Caco-2 (cell line): ENCODE measurements around the gene ABHD16A. TPM values are rescaled to one million over a fixed set of nuclear protein-coding genes. Genes with fewer than 3 reads are reported as not detected.

Experiments used
- BruUV-seq: library from RNA; stranded (reverse); fragments of 400-500 nt; replicated peaks from 2 replicates; lab custom pipeline; 2021; lab: Mats Ljungman, UMichigan
- CTCF ChIA-PET: fragments of 300-600 bp; sonication (Branson Sonifier 250); formaldehyde crosslinking; loops from one replicate; lab custom pipeline; 2022; ENCODE audit warnings: antibody characterized with exemption; lab: Charles Lee
- POLR2A ChIA-PET: fragments of 300-600 bp; sonication (Branson Sonifier 250); formaldehyde crosslinking; loops from one replicate; lab custom pipeline; 2022; ENCODE audit warnings: antibody characterized with exemption; lab: Charles Lee
- DNase-seq, 2 experiments: peaks; one replicate each; pipeline versions ENCODE4 v3.0.0 to v3.0.0-alpha.2; 2020 to 2022
- H3K27me3 ChIP-seq: replicated peaks from 2 replicates; pipeline ENCODE4 v1.6.0; 2011; ENCODE audit warnings: low read length; ENCODE audit not compliant: control insufficient read depth, insufficient read depth
- H3K36me3 ChIP-seq: 2 replicates; pipeline ENCODE4 v1.5.1; 2011; ENCODE audit warnings: low read length; ENCODE audit not compliant: control insufficient read depth, insufficient read depth
- H3K4me1 ChIP-seq: fragments of 250-450 bp; sonication (Bioruptor Pico); 2 replicates; pipeline ENCODE4 v1.5.1; 2020; ENCODE audit warnings: mild to moderate bottlenecking
- H3K4me3 ChIP-seq: 2 replicates; pipeline ENCODE4 v1.5.1; 2011; ENCODE audit warnings: low read depth, mild to moderate bottlenecking, control low read depth, low read length
- H3K9me3 ChIP-seq: fragments of 250-450 bp; sonication (Bioruptor Pico); 2 replicates; pipeline ENCODE4 v1.5.1; 2020; ENCODE audit warnings: mild to moderate bottlenecking, moderate library complexity
- H3K27ac Mint-ChIP-seq: one replicate; pipeline ENCODE4 v1.8.0; 2022; ENCODE audit warnings: mixed read lengths; ENCODE audit not compliant: unreplicated experiment
- H3K27me3 Mint-ChIP-seq: one replicate; pipeline ENCODE4 v1.8.0; 2022; ENCODE audit warnings: mixed read lengths; ENCODE audit not compliant: insufficient read depth, unreplicated experiment
- H3K36me3 Mint-ChIP-seq: one replicate; pipeline ENCODE4 v1.8.0; 2022; ENCODE audit warnings: mild to moderate bottlenecking, mixed read lengths; ENCODE audit not compliant: insufficient read depth, unreplicated experiment
- H3K4me1 Mint-ChIP-seq: one replicate; pipeline ENCODE4 v1.8.0; 2022; ENCODE audit warnings: low read depth, mixed read lengths; ENCODE audit not compliant: unreplicated experiment
- H3K4me3 Mint-ChIP-seq: one replicate; pipeline ENCODE4 v1.8.0; 2022; ENCODE audit warnings: mild to moderate bottlenecking, moderate library complexity, mixed read lengths; ENCODE audit not compliant: unreplicated experiment
- H3K9me3 Mint-ChIP-seq: one replicate; pipeline ENCODE4 v1.8.0; 2022; ENCODE audit warnings: mixed read lengths; ENCODE audit not compliant: unreplicated experiment
- intact Hi-C: fragments of 100-400 bp; cut with micrococcal nuclease; formaldehyde crosslinking; loops from one replicate; pipeline ENCODE4 v1.10.0; 2022; ENCODE audit not compliant: unreplicated experiment
- total RNA-seq: library from RNA; stranded (reverse); gene quantifications from 2 replicates; pipeline ENCODE4 v1.2.3, GENCODE V29; 2022
- TF ChIP-seq, protein P1 (sequence below), 2 experiments: fragments of 200-600 bp in 1 of 2; IDR thresholded peaks; 1 replicate in 1 of 2; 2 replicates in 1 of 2; pipeline versions ENCODE4 v1.5.1 to v1.8.0; 2011 to 2022; ENCODE audit warnings: antibody characterized with exemption in 1 of 2, control low read depth in 1 of 2, inconsistent platforms in 1 of 2, low read depth in 1 of 2, low read length in 1 of 2, mild to moderate bottlenecking in 1 of 2, moderate library complexity in 1 of 2; ENCODE audit not compliant: insufficient read depth in 1 of 2, severe bottlenecking in 1 of 2, unreplicated experiment in 1 of 2

The ABHD16A gene
- total RNA-seq, 1 experiment from 2014 or later, result 62.7 TPM

DNA sequence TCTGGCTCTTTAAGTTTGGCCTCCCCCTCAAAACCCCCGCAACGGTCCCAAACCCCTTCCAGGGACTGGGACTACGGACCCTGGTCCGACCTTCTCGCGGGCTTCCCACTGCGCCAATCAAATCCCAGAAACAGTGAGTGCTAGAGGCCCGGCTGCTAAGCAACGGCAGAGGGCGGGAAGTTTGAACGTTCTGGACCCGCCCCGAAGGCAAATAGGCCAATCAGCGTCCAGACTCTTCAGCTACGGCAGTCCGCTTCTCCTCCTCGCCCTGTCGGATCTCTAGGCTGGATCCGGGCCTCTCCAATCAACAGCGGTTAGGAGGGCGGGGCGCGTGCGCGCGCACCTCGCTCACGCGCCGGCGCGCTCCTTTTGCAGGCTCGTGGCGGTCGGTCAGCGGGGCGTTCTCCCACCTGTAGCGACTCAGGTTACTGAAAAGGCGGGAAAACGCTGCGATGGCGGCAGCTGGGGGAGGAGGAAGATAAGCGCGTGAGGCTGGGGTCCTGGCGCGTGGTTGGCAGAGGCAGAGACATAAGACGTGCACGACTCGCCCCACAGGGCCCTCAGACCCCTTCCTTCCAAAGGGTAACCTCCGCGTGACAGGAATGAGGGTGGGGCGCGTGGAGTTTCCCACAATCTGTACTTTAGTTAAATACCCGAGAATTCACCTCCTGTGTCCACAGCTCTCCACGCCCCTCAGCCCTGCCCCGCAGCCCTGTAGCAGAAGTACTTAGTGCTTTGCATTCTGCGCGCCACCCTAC is 36.7 kb upstream of the ABHD16A start, which contains the start of gene MSH5:
TSS of gene MSH5 (plus strand) at position 367 of the 758 bp plus-strand sequence. CDS start 462 bp downstream, outside the sequence.
- CTCF ChIA-PET, result interaction anchor here (0.6 to 3.8 kb wide), 11 partner anchors 10 to 141 kb away, joined by 3 to 32 read pairs (median 5); partner anchors contain the start of genes DDAH2, LSM2 and LY6G5C

DNA sequence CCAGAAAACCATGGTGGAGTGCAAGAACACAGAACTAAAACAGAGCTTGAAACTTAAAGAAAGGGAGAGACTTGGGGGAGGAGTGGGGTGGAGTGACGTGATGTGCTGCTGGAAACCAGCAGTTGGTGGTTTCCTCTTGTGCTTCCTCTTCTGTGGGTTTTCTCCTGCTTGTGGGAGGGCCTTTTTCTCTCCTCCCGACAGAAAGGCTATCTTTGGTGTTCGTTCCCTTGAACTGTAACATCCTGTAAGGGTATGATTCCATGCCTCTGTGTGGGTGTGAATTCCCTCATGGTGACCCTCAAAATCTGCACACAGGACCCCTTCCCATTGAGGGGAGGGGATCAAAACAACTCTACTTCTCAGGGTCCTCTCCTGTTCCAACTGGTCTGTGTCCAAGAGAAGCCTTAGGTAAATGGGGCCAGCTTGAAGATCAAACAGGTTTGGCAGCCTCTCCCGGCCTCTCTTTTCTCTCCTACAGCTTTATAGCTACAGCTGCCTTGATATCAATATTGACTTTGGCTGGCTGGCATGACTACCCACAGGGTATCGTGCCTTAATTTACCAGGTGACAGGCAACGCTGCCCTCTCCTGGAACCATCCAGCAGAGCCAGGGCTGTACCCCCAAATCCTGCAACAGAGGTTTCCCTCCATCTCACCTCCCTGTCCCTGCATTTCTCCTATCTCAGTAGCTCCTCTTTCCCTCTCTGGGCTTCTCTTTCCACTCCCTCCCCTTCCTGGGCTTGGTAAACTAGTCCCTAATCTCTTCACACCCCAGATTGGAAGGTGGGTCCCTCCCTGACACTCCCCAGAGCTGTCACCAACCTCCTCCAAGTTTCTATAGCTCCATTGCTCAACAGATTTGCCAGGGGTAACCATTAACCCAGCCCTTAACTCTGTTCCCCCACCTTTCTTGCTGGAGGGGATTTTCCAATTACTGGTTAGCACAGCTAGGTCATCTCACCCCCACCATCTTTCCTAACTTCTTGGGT is 35.2 kb upstream of the ABHD16A start:
- Mint-ChIP-seq H3K4me1 (peaks cover 30% of the 10 kb centered on the region), H3K27ac (peak overlapping the region; percentile 98), H3K9me3 (no peaks in the 10 kb centered on the region), H3K36me3 (peaks cover 69% of the 10 kb centered on the region), H3K27me3 (no peaks in the 10 kb centered on the region), H3K4me3 (peak overlapping the region; percentile 95)
- 0 out of 2 replicates have a peak, but pooled peaks cover under 1% of the 10 kb centered on the region for H3K36me3 ChIP-seq
- peak; percentile 91 to 94 for DNase-seq
- TSS peak; percentile 19 for BruUV-seq
- peak overlapping the region; percentile 30 for H3K4me3 ChIP-seq
- TF ChIP-seq, protein P1, sequence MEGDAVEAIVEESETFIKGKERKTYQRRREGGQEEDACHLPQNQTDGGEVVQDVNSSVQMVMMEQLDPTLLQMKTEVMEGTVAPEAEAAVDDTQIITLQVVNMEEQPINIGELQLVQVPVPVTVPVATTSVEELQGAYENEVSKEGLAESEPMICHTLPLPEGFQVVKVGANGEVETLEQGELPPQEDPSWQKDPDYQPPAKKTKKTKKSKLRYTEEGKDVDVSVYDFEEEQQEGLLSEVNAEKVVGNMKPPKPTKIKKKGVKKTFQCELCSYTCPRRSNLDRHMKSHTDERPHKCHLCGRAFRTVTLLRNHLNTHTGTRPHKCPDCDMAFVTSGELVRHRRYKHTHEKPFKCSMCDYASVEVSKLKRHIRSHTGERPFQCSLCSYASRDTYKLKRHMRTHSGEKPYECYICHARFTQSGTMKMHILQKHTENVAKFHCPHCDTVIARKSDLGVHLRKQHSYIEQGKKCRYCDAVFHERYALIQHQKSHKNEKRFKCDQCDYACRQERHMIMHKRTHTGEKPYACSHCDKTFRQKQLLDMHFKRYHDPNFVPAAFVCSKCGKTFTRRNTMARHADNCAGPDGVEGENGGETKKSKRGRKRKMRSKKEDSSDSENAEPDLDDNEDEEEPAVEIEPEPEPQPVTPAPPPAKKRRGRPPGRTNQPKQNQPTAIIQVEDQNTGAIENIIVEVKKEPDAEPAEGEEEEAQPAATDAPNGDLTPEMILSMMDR (IDR thresholded peaks at IDR 0.05; ENCODE audit: insufficient read depth in 1 of 2, low read depth in 1 of 2, low read length in 1 of 2, severe bottlenecking in 1 of 2, unreplicated experiment in 1 of 2), result peak in 1 of 2 experiments; percentile 19
- H3K4me1 ChIP-seq, result peaks cover 33% of the 10 kb centered on the region
- POLR2A ChIA-PET, result interaction anchor here (0.6 to 3.6 kb wide), 22 partner anchors 9 to 457 kb away, joined by 3 to 59 read pairs (median 6); partner anchors contain the start of genes ABHD16A, APOM, BAG6 and C6orf47
- H3K9me3 ChIP-seq, result no peaks in the 10 kb centered on the region
- H3K27me3 ChIP-seq, result no peaks in the 10 kb centered on the region
- intact Hi-C loops, result loop anchor here (1.0 to 5.0 kb wide), 6 partner anchors 8 to 191 kb away; partner anchors contain the start of genes ABHD16A, ATP6V1G2, CSNK2B and HSPA1B
- CTCF ChIA-PET, result interaction anchor here (0.8 to 3.8 kb wide), 11 partner anchors 8 to 72 kb away, joined by 3 to 32 read pairs (median 5); partner anchors contain the start of genes ABHD16A, DDAH2, LSM2 and LY6G5C

More for the DNA sequence above, 36.7 kb upstream of the ABHD16A start, which contains the start of gene MSH5:
- POLR2A ChIA-PET, result interaction anchor here (0.5 to 3.6 kb wide), 16 partner anchors 10 to 1231 kb away, joined by 3 to 59 read pairs (median 10); partner anchors contain the start of genes C6orf47, DDAH2, GPANK1 and HSPA1A
- intact Hi-C loops, result loop anchor here (1.0 to 5.0 kb wide), 5 partner anchors 23 to 193 kb away; partner anchors contain the start of genes ABHD16A, ATP6V1G2, CSNK2B and LY6G5B
- H3K4me3 Mint-ChIP-seq, result peak within 1 kb of the TSS; percentile 95
- H3K9me3 Mint-ChIP-seq, result no peaks in the 10 kb centered on the region
- H3K27me3 Mint-ChIP-seq, result no peaks in the 10 kb centered on the region
- TF ChIP-seq, protein P1 (IDR thresholded peaks at IDR 0.05; ENCODE audit: insufficient read depth in 1 of 2, low read depth in 1 of 2, low read length in 1 of 2, severe bottlenecking in 1 of 2, unreplicated experiment in 1 of 2), result no peak
- Histone ChIP-seq H3K27me3 (no peaks in the 10 kb centered on the region), H3K4me3 (peak within 1 kb of the TSS; percentile 69), H3K36me3 (no peaks in the 10 kb centered on the region), H3K4me1 (peaks cover 23% of the 10 kb centered on the region), H3K9me3 (no peaks in the 10 kb centered on the region)
- peak; percentile 99 for DNase-seq
- BruUV-seq, result no TSS peak
- peak within 1 kb of the TSS; percentile 98 for H3K27ac Mint-ChIP-seq
- H3K4me1 Mint-ChIP-seq, result peaks cover 22% of the 10 kb centered on the region
- H3K36me3 Mint-ChIP-seq, result peaks cover 54% of the 10 kb centered on the region
